Measurements from ENCODE around the gene IFFO2.
A peak's percentile ranks its signal among the peaks of the same experiment; 100 is the strongest.

IFFO2 gene

DNA sequence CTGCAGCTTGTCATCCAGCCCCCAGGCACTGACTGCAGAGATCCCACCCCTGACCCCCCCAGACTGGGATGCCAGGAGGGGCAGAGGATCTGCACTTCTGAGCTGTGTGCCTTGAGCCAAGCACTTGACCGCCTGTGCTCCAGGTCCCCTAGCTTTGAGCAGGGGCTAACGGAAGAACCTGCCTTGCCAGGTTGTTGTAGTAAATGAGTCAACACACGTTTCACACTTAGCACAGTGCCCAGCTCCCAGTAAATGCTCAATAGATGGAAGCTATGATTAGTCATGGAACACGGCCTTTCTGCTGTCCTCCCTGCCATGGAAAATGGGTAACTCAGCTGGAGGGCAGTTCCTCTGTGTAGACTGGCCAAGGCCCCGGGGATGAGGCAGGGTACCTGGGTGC lies 24.1 kb downstream of the IFFO2 start:
- Histone ChIP-seq H3K9me3 (replicated peaks in 1 of 11) (no peaks in the 10 kb centered on the region), H3K4me3 (no peak overlapping the region), H3K27me3 (no peaks in the 10 kb centered on the region), H4K20me1 (peaks cover 7 to 99% (median 44%) of the 10 kb centered on the region in 11 experiments; a peak in 17 of 22 replicates), H3K36me3 (no peaks in the 10 kb centered on the region), H3K4me2 (peak overlapping the region; percentile 90 to 100 (median 98); a peak in 19 of 22 replicates), H3K4me1 (peaks cover 49 to 68% (median 58%) of the 10 kb centered on the region in 10 experiments), H3K9ac (no peak overlapping the region), H3K27ac (0 out of 22 replicates have a peak overlapping the region, but pooled peaks of 1 of the 11 experiments have one; percentile 25)
- TF ChIP-seq Cebpa-rat (IDR thresholded peaks at IDR 0.05): no peak

- no peaks in the 10 kb centered on the region for H3K36me3 ChIP-seq
- peak overlapping the region in 1 of 11 experiments; percentile 8; a peak in 2 of 22 replicates for H3K9ac ChIP-seq
- no peaks in the 10 kb centered on the region for H3K27me3 ChIP-seq
- H4K20me1 ChIP-seq: peaks cover under 1 to 99% (median 39%) of the 10 kb centered on the region in 11 experiments; a peak in 16 of 22 replicates
- no peaks in the 10 kb centered on the region for H3K9me3 ChIP-seq (replicated peaks in 1 of 11)
- H3K27ac ChIP-seq: 0 out of 22 replicates have a peak overlapping the region, but pooled peaks of 2 of the 11 experiments have one; percentile 2 to 25
- no peak overlapping the region for H3K4me3 ChIP-seq
- H3K4me2 ChIP-seq: peak overlapping the region; percentile 90 to 100 (median 98)
- no peak for TF ChIP-seq Cebpa-rat (IDR thresholded peaks at IDR 0.05)
- H3K4me1 ChIP-seq: peaks cover 55 to 74% (median 65%) of the 10 kb centered on the region in 10 experiments
These were observed 24.7 kb downstream of the IFFO2 start for GRCh38 chr1:18931730-18932129.

DNA sequence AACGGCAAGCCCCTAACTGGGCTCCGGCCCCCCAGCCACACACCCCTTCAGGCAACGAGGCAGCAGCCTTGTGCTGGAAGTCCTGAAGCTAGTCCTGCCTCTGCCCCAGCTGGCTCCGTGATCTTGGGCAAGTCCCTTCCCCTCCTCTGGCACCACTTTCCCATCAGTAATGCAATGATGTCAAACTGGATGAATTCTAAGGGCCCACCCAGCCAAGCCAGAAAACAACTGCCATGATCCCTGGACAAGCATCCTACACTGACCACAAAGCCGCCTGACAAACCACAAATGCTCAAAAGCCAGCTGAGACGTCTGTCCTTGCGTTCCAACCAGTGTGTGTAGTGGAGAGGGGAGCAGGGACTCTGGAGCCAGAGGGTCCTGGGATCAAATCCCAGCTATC lies 26.8 kb downstream of the IFFO2 start:
- peak overlapping the region in 3 of 11 experiments; percentile 6 to 82 (median 23); a peak in 3 of 22 replicates for H3K9ac ChIP-seq
- H3K4me2 ChIP-seq: peak overlapping the region; percentile 90 to 100 (median 98)
- H3K36me3 ChIP-seq: no peaks in the 10 kb centered on the region
- no peaks in the 10 kb centered on the region for H3K27me3 ChIP-seq
- peaks cover 0 to 86% (median 28%) of the 10 kb centered on the region in 11 experiments; a peak in 15 of 22 replicates for H4K20me1 ChIP-seq
- TF ChIP-seq Cebpa-rat (IDR thresholded peaks at IDR 0.05): no peak
- H3K9me3 ChIP-seq (replicated peaks in 1 of 11): no peaks in the 10 kb centered on the region
- H3K27ac ChIP-seq: peak overlapping the region in 2 of 11 experiments; percentile 3 to 6; a peak in 1 of 22 replicates
- peaks cover 73 to 84% (median 80%) of the 10 kb centered on the region in 10 experiments for H3K4me1 ChIP-seq
- no peak overlapping the region for H3K4me3 ChIP-seq

- peaks cover 80 to 89% (median 87%) of the 10 kb centered on the region in 10 experiments for H3K4me1 ChIP-seq
- peaks cover 0 to 87% (median 28%) of the 10 kb centered on the region in 11 experiments; a peak in 15 of 22 replicates for H4K20me1 ChIP-seq
- peak overlapping the region in 2 of 11 experiments; percentile 92 to 96; a peak in 2 of 22 replicates for H3K27ac ChIP-seq
These were observed 27.5 kb downstream of the IFFO2 start for GRCh38 chr1:18928985-18929384.

DNA sequence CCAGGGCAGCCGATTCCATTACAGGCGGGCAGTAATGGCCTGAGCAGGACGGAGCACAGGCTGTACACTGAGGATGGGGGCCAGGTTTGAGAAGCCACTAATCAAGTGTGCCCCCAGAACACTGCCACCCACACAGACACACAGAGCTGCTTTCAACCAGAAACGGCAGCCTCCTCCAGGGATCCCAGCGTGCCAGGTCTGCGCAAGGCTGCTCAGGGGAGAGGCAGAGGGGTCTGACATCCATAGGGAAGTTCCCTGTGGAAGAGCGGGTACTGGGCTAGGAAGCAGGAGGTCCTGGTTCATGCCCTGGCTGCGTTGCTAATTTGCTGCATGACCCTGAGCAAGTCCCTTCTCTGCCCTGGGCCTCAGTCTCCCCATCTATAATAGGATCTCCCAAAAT lies 28.1 kb downstream of the IFFO2 start:
- no peak for TF ChIP-seq Cebpa-rat (IDR thresholded peaks at IDR 0.05)
- Histone ChIP-seq H3K4me3 (peak overlapping the region in 5 of 10 experiments; percentile 43 to 64 (median 49); a peak in 8 of 20 replicates), H3K27ac (peak overlapping the region in 9 of 11 experiments; percentile 84 to 96 (median 91); a peak in 17 of 22 replicates), H3K27me3 (no peaks in the 10 kb centered on the region), H3K9ac (peak overlapping the region in 10 of 11 experiments; percentile 62 to 83 (median 76); a peak in 19 of 22 replicates), H4K20me1 (peaks cover 0 to 87% (median 28%) of the 10 kb centered on the region in 11 experiments; a peak in 16 of 22 replicates), H3K9me3 (replicated peaks in 1 of 11) (no peaks in the 10 kb centered on the region), H3K4me2 (peak overlapping the region; percentile 90 to 100 (median 98)), H3K36me3 (no peaks in the 10 kb centered on the region), H3K4me1 (peaks cover 85 to 95% (median 92%) of the 10 kb centered on the region in 10 experiments)

More at GRCh38 chr1:18928985-18929384, 27.5 kb downstream of the IFFO2 start:
- TF ChIP-seq Cebpa-rat (IDR thresholded peaks at IDR 0.05): no peak
- Histone ChIP-seq H3K9ac (peak overlapping the region in 8 of 11 experiments; percentile 6 to 83 (median 78); a peak in 7 of 22 replicates), H3K4me2 (peak overlapping the region; percentile 90 to 100 (median 98)), H3K27me3 (no peaks in the 10 kb centered on the region), H3K9me3 (replicated peaks in 1 of 11) (no peaks in the 10 kb centered on the region), H3K4me3 (no peak overlapping the region), H3K36me3 (no peaks in the 10 kb centered on the region)

- Histone ChIP-seq H3K4me3 (peak overlapping the region; percentile 26 to 64 (median 48); a peak in 18 of 20 replicates), H3K9me3 (replicated peaks in 1 of 11) (no peaks in the 10 kb centered on the region), H3K36me3 (no peaks in the 10 kb centered on the region), H4K20me1 (peaks cover 0 to 87% (median 28%) of the 10 kb centered on the region in 11 experiments; a peak in 14 of 22 replicates), H3K4me1 (peaks cover 92 to 98% (median 98%) of the 10 kb centered on the region in 10 experiments), H3K27ac (peak overlapping the region in 10 of 11 experiments; percentile 84 to 96 (median 90); a peak in 20 of 22 replicates), H3K27me3 (no peaks in the 10 kb centered on the region), H3K9ac (peak overlapping the region; percentile 62 to 83 (median 77); a peak in 21 of 22 replicates), H3K4me2 (peak overlapping the region; percentile 90 to 100 (median 98))
- no peak for TF ChIP-seq Cebpa-rat (IDR thresholded peaks at IDR 0.05)
These were observed 28.7 kb downstream of the IFFO2 start for GRCh38 chr1:18927654-18928272.

DNA sequence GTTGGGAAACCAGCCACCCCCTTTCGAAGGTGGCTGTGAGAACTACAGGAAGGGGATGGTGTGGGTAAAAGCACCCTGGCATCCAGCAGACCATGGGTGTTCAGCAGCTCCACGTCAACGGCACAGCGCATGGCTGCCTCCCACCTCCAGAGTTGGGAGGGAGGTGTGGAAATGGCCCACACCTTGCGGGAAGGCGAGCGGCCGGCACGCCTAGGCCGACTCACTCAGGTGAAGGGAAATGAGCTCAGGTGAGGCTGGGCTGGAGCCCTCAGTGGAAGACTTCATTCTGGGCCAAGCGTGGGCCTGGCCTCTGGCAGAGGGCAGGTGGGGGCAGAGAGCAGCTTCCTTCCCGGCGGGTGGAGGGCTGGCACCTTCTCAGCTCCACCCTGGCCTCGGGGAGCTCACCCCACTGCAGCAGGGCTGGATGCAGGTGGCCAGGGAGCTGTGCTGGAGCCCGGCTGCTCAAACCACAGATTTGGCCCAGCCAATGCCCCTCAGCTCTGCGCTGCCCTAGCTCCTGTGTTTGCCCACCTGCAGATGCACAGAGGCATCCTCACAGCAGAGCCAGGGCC lies 29.3 kb downstream of the IFFO2 start:
- peak overlapping the region; percentile 75 to 96 (median 89) for H3K27ac ChIP-seq
- H3K4me2 ChIP-seq: peak overlapping the region; percentile 90 to 100 (median 98)
- peaks cover 96 to 98% (median 98%) of the 10 kb centered on the region in 10 experiments for H3K4me1 ChIP-seq
- peak overlapping the region; percentile 62 to 83 (median 77) for H3K9ac ChIP-seq
- H3K9me3 ChIP-seq (replicated peaks in 1 of 11): no peaks in the 10 kb centered on the region
- no peak for TF ChIP-seq Cebpa-rat (IDR thresholded peaks at IDR 0.05)
- H3K36me3 ChIP-seq: no peaks in the 10 kb centered on the region
- no peaks in the 10 kb centered on the region for H3K27me3 ChIP-seq
- H3K4me3 ChIP-seq: peak overlapping the region; percentile 26 to 64 (median 48); a peak in 19 of 20 replicates
- peaks cover 0 to 87% (median 24%) of the 10 kb centered on the region in 11 experiments; a peak in 14 of 22 replicates for H4K20me1 ChIP-seq

DNA sequence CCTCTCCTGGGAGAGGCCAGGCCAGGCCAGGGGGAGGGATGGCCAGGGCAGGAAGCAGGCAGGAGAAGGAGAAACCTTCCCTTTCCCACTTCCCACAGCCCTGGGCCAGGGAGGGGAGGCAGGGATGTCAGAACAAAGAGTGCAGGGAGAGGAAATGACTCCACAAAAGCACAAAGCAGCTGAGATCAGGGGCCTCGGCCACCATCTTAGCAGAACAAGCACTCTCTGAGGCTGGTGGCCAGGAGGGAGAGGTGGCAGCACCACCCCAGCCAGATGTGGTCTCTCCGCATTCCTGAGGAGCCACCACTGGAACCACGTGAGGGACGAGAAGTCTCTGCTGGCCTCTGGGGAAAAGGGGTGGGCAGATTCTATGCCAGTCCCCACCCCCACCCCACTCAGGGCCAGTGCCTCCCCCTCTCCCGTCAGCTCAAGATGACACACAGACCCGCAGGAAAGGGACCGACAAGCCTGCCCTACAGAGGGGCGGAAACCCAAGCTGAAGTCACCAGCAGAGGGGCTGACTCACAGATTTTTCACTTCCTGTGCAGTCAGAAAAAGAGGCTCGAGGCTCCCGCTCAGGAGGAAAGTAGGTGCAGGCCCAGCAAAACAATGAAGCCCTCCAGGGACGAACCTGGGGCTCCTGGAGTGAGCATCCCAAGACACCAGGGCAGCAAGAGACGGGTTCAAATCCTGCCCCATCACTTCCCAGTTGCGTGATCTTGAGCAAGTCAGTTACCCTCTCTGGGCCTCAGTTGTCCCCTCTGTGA lies 30.0 kb downstream of the IFFO2 start:
- Histone ChIP-seq H3K9me3 (replicated peaks in 1 of 11) (no peaks in the 10 kb centered on the region), H3K9ac (peak overlapping the region; percentile 62 to 83 (median 77)), H3K27ac (peak overlapping the region; percentile 75 to 96 (median 89)), H4K20me1 (peaks cover 0 to 87% (median 19%) of the 10 kb centered on the region in 11 experiments; a peak in 13 of 22 replicates), H3K4me1 (peaks cover 96 to 98% (median 98%) of the 10 kb centered on the region in 10 experiments), H3K27me3 (no peaks in the 10 kb centered on the region), H3K36me3 (no peaks in the 10 kb centered on the region), H3K4me3 (peak overlapping the region; percentile 26 to 64 (median 48); a peak in 18 of 20 replicates), H3K4me2 (peak overlapping the region; percentile 90 to 100 (median 98))
- TF ChIP-seq Cebpa-rat (IDR thresholded peaks at IDR 0.05): no peak
